GM12873 (cell line): ENCODE data around the gene SCN3B.
A peak's percentile ranks its signal among the peaks of the same experiment; 100 is the strongest.

ENCODE experiments used
- TF ChIP-seq, protein P1 (sequence below): IDR thresholded peaks from 2 replicates; pipeline ENCODE4 v1.5.1; 2012; ENCODE audit warnings: low read depth, mild to moderate bottlenecking, moderate library complexity, low read length, control low read depth; ENCODE audit not compliant: insufficient read depth; ENCODE audit errors: missing control alignments

Gene SCN3B

DNA sequence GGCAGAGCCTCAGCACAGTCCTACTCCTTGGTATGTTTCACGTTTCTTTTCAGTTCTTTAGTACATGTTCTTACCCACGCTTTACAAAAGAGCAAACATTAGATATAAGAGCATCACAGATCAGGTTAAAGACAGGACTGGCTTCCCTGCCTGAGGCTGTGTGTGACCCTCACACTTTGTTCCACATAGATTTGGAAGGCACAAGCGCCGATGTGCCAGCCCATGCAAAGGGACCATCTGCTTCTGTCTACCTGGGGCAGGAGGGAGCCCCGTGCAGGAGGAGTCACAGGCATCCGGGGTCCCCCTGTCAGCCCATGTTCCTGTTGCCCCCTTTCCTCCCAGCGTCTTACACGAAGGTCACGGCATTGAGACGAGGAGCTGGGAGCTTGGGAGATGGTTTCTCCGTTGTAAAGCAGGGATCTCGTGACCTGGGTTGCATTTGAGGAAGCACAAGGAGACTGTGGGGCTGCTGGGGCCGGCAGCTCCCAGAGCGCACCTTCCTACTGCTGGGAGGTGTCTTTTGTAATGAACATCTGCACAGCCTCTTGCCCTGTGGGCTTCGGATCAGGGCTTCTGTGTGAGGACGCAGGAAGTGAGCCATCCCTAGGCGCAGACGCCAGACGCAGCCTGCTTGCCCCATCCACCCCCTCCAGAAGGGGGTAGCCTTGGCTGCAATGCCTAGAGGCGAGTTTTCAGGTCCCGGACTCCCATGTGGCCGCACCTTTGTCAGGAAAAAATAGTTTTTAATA, 72.6 kb downstream of the SCN3B start:
- TF ChIP-seq, protein P1, sequence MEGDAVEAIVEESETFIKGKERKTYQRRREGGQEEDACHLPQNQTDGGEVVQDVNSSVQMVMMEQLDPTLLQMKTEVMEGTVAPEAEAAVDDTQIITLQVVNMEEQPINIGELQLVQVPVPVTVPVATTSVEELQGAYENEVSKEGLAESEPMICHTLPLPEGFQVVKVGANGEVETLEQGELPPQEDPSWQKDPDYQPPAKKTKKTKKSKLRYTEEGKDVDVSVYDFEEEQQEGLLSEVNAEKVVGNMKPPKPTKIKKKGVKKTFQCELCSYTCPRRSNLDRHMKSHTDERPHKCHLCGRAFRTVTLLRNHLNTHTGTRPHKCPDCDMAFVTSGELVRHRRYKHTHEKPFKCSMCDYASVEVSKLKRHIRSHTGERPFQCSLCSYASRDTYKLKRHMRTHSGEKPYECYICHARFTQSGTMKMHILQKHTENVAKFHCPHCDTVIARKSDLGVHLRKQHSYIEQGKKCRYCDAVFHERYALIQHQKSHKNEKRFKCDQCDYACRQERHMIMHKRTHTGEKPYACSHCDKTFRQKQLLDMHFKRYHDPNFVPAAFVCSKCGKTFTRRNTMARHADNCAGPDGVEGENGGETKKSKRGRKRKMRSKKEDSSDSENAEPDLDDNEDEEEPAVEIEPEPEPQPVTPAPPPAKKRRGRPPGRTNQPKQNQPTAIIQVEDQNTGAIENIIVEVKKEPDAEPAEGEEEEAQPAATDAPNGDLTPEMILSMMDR: no peak

DNA sequence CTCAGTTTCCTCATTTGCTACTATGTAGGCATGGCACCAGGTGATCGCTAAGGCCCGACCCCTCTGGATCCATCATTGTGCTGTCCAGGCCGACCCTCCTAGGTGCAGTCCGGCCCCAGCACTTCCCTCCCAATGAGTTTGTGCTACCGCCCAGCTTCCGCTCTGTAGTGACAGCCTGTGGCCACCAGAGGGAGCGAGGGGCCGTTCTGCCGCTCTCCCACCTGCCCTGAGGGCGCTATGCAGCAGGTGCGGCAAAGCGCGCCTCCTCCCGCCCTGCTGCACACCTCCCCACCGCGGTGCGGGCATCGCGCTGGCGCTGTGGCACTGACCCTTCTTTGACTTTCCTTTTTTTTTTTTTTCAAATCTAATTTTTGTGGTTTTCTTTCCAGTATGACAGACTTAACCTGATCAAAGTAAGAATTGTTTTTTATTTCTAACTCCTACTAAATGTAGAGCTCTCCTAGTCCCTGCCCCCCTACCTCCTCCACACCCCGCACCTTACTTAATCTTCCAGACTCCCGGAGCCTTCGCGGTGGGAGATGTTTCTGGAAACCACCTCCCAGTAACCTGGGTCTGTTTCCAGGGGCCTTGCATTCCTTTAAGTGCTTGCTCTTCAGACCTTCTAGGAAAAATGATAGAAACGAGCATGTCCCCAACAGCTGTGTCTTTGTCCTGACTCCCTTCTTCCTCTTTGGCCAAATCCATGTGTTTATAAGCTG, 73.7 kb downstream of the SCN3B start:
- TF ChIP-seq, protein P1: peak; percentile 99

DNA sequence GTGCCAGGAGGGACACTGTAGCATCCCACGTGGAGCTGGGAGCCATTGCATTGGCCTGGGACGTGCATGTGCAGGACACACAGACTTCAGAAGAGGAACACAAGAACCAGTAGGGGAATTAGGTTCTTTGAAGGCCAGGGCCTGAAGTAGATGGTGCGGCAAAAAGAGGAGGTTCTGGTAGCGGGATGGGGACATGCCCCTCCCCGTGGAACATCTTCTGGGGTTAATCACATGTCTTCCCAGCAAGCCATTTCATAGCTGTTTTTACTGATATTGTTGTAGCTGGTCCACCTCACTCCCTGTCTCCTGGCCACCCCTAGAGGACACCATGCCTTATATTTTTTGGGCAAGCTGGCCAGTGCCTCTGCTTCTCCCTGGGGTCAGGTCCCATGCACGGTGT, 74.3 kb downstream of the SCN3B start:
- TF ChIP-seq, protein P1: no peak

DNA sequence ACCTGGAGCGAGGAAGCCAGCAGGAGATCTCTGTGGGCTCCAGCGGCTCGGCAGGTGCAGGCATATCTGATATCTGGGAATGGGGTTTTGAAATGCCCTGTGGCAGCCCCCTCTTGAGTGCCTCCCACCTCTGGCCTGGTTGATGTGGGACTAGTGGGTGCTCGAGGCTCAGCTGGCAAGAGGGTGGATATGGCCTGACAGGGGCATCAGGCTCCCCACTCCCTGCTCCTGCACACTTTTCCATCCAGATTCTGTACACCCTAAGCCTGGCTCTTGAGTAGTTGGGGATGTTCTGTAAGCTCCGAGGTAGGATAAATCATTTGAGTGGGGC, 75.0 kb downstream of the SCN3B start:
- TF ChIP-seq, protein P1: no peak
